ENCODE measurements around the gene ADH4.
"Not testable (repeated sequence)": the region's sequence is repeated elsewhere in the genome, so short reads cannot be mapped to it uniquely, and the experiment has no call there.

ADH4 gene

DNA sequence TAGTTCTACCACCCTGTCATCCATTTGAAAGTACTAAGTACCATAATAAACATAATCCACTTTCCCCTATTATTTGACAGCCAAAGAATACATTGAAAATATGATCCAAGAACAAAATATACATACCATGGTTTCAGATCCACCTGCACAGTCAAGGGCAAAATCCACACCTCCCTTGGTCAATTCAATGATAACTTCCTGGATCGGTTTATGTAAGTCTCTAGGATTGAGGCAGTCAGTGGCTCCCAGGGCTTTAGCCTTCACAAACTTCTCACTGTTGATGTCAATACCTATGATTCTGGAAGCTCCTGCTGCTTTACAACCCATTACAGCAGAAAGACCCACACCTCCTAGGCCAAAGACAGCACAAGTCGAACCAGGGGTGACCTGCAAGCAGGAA lies 12.7 kb downstream of the ADH4 start:
- DNase-seq = no peak

GRCh38 chr4:99126376-99126775 lies 17.7 kb downstream of the ADH4 start:
- DNase-seq = no peak

- no peak for DNase-seq
Observed at GRCh38 chr4:99121008-99121407, 23.1 kb downstream of the ADH4 start.

DNA sequence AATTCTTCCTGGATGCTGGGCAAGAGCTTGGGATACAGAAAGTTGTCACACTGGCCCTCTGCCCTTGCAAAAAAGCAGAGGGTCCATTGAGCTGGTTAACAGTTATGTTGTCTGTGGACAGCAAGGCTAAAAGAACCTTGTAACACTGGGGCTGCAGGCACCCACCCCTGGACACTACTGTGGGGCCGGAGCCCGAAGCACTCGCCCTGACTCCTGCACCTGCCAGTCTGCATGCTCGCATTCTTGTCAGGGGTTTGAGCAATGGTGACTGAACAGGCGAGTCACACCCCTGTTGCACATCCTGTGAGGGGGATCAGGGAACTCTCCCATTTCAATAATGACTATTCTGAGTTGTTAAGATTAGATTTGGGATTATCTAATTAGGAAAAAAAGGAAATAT lies 23.6 kb downstream of the ADH4 start:
- DNase-seq = no peak

- DNase-seq = no peak
Observed at GRCh38 chr4:99117876-99118693, 26.0 kb downstream of the ADH4 start.

GRCh38 chr4:99117122-99117841 lies 26.8 kb downstream of the ADH4 start:
- not testable (repeated sequence) for DNase-seq

- DNase-seq = not testable (repeated sequence)
Observed at GRCh38 chr4:99109286-99109685, 34.8 kb downstream of the ADH4 start.

DNA sequence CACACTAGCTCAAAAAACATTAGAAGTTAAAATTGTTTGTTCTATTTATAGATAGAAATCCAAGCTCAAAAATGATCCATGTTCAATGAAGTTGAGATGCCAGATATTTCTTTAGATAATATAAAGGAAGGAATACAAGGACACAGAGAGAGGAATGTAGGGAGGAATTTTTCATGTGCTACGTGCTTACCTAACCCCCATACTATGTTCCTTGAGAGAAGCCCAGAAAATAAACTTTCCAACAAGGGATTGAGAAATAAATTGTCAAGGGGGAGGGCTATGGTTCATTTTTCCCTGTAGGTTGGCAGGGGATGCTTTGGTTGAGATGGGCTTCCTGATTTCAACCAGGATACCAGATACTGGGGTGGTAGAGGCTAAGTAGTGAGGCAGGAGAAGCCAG lies 39.9 kb downstream of the ADH4 start:
- no peak for DNase-seq

DNA sequence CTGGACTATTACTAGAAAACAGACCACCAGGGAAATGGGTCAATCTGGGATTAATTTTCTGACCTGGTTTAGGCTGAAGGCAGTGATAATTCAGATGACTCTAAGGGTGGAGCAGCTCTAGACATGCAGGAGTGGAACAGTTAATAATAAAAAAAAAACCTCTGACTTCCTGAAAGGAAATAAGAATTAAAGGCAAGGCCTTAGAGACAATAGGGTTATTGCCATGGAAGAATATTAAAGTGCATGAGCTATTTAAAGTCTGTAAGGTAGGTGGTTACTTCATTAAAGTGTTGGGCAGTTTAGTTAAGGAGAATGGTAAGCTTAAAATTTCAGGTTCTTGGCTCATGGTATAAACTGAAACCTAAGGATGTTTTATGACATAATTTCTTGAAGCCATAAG lies 40.9 kb downstream of the ADH4 start:
- DNase-seq = no peak

GRCh38 chr4:99102634-99103033 lies 41.5 kb downstream of the ADH4 start:
- no peak for DNase-seq

DNA sequence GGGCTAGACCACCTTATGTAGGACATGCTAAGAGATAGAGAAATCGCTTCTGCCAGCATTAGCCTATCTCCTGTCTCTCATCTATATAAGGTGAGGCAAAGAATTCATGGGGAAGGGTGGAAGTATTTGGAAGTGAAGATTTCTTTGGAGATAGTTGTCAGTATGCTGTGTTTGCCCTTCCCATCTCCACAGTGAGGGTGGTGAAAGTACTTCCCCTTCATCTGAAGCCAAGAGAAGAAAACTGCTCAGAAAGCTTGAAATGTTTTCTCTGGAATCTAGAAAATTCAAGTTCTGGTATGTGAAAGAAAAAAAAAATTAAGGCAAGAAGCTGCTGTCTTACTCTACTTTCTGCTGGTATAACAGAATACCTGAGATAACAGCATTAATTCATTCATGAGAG lies 43.2 kb downstream of the ADH4 start:
- DNase-seq = no peak

- DNase-seq = not testable (repeated sequence)
Observed at GRCh38 chr4:99099814-99100213, 44.3 kb downstream of the ADH4 start.

GRCh38 chr4:99099311-99099710 lies 44.8 kb downstream of the ADH4 start:
- no peak for DNase-seq

DNA sequence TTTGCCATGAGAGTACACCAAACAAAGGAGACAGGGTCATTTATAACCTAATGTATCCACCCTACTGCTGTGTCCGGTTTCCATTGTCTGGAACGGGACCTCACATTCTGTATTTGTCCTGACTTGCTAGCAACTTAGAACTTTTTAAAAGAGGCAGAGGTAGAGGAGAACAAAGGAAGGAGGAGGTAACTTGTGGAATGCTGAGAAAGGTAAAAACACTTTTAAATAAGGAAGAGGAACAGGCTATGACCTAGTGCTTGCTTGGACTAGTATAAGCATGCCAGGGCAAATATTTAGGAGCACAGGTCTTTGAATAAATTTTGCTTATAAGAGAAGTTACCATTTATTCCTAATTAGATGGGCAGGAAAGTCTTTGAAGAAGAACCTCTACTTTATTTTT lies 52.3 kb downstream of the ADH4 start:
- not testable (repeated sequence) for DNase-seq

GRCh38 chr4:99091216-99091575 lies 52.9 kb downstream of the ADH4 start:
- no peak for DNase-seq

DNA sequence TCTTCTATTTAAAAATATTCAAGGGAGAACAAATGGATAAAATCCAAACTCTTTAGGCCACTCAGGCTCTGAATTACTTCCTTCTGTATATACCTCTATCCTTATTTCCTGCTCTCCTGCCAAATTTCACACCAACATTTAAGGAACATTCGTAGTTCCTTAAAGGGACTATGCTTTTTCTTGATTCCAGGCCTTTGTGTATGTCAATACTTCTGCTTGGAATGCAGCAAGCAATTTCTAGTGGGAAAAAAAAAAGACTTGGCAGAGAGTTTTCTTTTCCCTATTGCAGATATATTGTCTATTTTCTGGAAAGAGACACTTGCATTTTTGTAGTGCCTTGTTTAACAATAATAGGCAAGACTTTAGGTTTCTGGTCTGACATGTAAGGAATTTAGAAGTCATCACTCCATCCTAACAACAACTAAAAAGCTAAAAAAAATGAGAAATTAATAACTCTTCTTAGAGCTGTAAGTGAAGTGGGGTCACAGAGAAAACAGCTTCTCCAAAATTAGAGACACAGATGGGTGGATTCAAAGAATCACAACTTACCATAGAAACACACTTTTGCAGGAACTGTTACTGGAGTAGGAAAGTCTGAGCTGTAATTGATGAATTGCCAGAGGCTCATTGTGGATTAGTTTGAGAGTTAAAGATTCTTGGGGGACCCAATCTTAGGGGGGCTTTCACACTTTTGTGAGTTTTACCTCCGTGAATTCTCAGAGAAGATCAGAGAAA lies 53.4 kb downstream of the ADH4 start:
- no peak for DNase-seq

GRCh38 chr4:99088481-99089365 lies 55.4 kb downstream of the ADH4 start, which contains the start of gene ADH5:
TSS of gene ADH5 (minus strand) at chr4:99088788. CDS start at chr4:99088700, 88 bp downstream.
- DNase-seq = peak; percentile 36

DNA sequence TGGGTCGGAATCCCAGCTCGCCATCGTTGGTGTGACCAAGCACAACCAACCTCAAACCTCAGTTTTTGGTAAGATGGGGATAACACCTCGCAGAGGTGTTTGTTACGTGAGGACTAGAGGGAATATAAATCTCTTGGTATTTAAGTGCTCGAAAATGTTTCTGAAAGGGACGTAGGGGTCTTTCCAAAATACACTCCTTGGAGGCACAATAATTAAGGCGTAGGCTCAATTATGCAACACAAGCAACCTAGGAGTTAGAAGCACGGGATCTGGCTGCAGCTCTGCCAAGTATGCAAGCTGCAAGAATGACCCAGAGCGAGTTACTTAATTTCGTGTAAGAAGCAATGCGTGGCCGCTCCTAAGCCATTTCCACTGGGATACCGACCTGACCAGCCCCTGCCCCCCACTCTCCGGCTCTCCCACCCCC lies 56.1 kb downstream of the ADH4 start:
- DNase-seq = no peak

DNA sequence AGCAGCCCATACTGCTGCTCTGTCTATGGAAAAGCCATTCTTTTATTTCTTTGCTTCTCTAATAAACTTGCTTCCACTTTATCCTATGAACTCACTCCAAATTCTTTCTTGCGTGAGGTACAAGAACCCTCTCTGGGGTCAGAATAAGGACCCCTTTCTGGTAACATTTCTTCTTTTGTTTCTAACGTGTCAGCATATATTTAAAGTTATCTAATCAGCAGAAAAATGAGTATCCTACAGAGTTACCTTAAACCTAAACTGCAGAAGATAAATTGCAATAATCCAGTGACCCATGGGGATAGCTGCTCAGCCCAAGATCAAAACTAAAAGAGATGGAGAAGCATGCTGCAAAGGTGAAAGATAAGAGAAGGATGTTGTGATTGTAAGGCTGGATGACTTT lies 59.5 kb downstream of the ADH4 start:
- no peak for DNase-seq

DNA sequence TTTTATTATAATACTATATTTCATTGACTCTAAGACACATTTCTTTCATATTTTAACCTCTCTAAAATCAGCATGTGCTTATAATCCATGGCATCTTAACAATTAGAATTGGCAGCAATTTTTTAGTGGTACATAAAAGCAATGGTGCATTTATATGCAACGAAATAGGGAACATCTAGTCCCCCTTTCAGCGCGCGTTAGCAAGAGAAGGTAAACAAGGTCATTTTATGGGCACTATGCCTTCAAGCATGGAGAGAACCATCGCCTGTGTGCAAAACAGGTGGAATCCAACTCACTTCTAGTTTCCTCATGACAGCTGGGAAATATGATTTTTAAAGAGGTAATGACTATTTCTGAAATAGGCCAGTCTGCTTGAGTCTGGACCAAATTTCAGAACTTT lies 61.9 kb downstream of the ADH4 start:
- DNase-seq = no peak

- not testable (repeated sequence) for DNase-seq
Observed at GRCh38 chr4:99080869-99081268, 63.2 kb downstream of the ADH4 start.

GRCh38 chr4:99079625-99080295 lies 64.3 kb downstream of the ADH4 start:
- DNase-seq = no peak
